A673 (cell line): Measurements from ENCODE around the gene ELOVL4. TPM values are rescaled to one million over a fixed set of nuclear protein-coding genes. Genes with fewer than 3 reads are reported as not detected.

ENCODE experiments used
- BruUV-seq: library from RNA; stranded (reverse); fragments of 400-500 nt; replicated peaks from 2 replicates; lab custom pipeline; 2021; lab: Mats Ljungman, UMichigan
- CTCF ChIA-PET: fragments of 300-600 bp; sonication (Branson Sonifier 250); formaldehyde crosslinking; loops from one replicate; lab custom pipeline; 2022; ENCODE audit warnings: antibody characterized with exemption; lab: Charles Lee
- POLR2A ChIA-PET: fragments of 300-600 bp; sonication (Branson Sonifier 250); formaldehyde crosslinking; loops from one replicate; lab custom pipeline; 2022; ENCODE audit warnings: antibody characterized with exemption; ENCODE audit not compliant: low non-redundant PET; lab: Charles Lee
- DNase-seq: peaks from one replicate; pipeline ENCODE4 v3.0.0-alpha.2; 2015; ENCODE audit warnings: low spot score
- H3K27ac ChIP-seq: fragments of 200-600 bp; sonication (generic); 2 replicates; pipeline ENCODE4 v1.5.1; 2016; ENCODE audit warnings: mixed run types, low read depth, mild to moderate bottlenecking, mixed read lengths, antibody characterized with exemption, low read length; ENCODE audit not compliant: poor library complexity, severe bottlenecking
- H3K27me3 ChIP-seq: fragments of 200-600 bp; sonication (generic); replicated peaks from 2 replicates; pipeline ENCODE4 v1.6.1; 2017; ENCODE audit warnings: mixed run types, low read depth, mild to moderate bottlenecking, mixed read lengths, antibody characterized with exemption, low read length; ENCODE audit not compliant: insufficient read depth, poor library complexity
- H3K36me3 ChIP-seq: fragments of 200-600 bp; sonication (generic); 2 replicates; pipeline ENCODE4 v1.6.1; 2016; ENCODE audit warnings: mixed run types, mild to moderate bottlenecking, mixed read lengths, antibody characterized with exemption, low read length; ENCODE audit not compliant: insufficient read depth, poor library complexity, severe bottlenecking
- H3K4me1 ChIP-seq: fragments of 200-600 bp; sonication (generic); 2 replicates; pipeline ENCODE4 v1.6.1; 2017; ENCODE audit warnings: mixed run types, mild to moderate bottlenecking, mixed read lengths, antibody characterized with exemption, low read length; ENCODE audit not compliant: insufficient read depth, poor library complexity, severe bottlenecking
- H3K4me3 ChIP-seq: fragments of 200-600 bp; sonication (generic); 2 replicates; pipeline ENCODE4 v1.5.1; 2016; ENCODE audit warnings: low read depth, mixed run types, mild to moderate bottlenecking, mixed read lengths, low read length; ENCODE audit not compliant: poor library complexity, severe bottlenecking
- H3K9me3 ChIP-seq: fragments of 200-600 bp; sonication (generic); 2 replicates; pipeline ENCODE4 v1.6.1; 2016; ENCODE audit warnings: mixed run types, low read depth, mild to moderate bottlenecking, mixed read lengths, antibody characterized with exemption, low read length; ENCODE audit not compliant: poor library complexity, severe bottlenecking
- CTCF ChIP-seq: fragments of 300-800, 200-600 bp; sonication (generic); conservative IDR thresholded peaks from 2 replicates; pipeline ENCODE4 v1.5.1; 2017; ENCODE audit warnings: low read depth, mild to moderate bottlenecking, antibody characterized with exemption, low read length, moderate library complexity, mixed read lengths
- EZH2 ChIP-seq: fragments of 200-600 bp; sonication (generic); IDR thresholded peaks from 2 replicates; pipeline ENCODE4 v1.6.1; 2017; ENCODE audit warnings: borderline replicate concordance, low read depth, mild to moderate bottlenecking, mixed read lengths, antibody characterized with exemption, low read length; ENCODE audit not compliant: poor library complexity, severe bottlenecking
- intact Hi-C: fragments of 100-400 bp; cut with micrococcal nuclease; formaldehyde crosslinking; loops from one replicate; pipeline ENCODE4 v1.10.0; 2022; ENCODE audit not compliant: unreplicated experiment
- total RNA-seq: library from RNA; stranded (reverse); gene quantifications from 2 replicates; pipeline ENCODE4 v1.2.3, GENCODE V29; 2021

The ELOVL4 gene
- total RNA-seq, 1 experiment from 2014 or later = 7.9 TPM

GRCh38 chr6:79868098-79868722 lies 79.1 kb downstream of the ELOVL4 start:
- POLR2A ChIA-PET = no interaction called here
- intact Hi-C loops = loop anchor here (1.0 to 10.0 kb wide), 3 partner anchors 90 to 1003 kb away; partner anchors contain the start of gene IRAK1BP1

More at GRCh38 chr6:79868098-79868722, 79.1 kb downstream of the ELOVL4 start:
- Histone ChIP-seq H3K27ac (no peak overlapping the region), H3K9me3 (no peaks in the 10 kb centered on the region), H3K4me1 (no peaks in the 10 kb centered on the region), H3K27me3 (no peaks in the 10 kb centered on the region), H3K36me3 (no peaks in the 10 kb centered on the region), H3K4me3 (peak overlapping the region; percentile 14)
- TF ChIP-seq CTCF = peak; percentile 73
- no peak for TF ChIP-seq EZH2
- CTCF ChIA-PET = interaction anchor here (0.6 to 1.5 kb wide), 9 partner anchors 8 to 331 kb away, joined by 3 to 12 read pairs (median 5); partner anchors contain the start of gene LCA5
- BruUV-seq = no TSS peak
- peak; percentile 88 for DNase-seq

Other genes with a start within 250 kb of the ELOVL4 start
- 57.4 and 62.5 TPM in 2 replicates for gene TTK, start 57.1 kb upstream of the ELOVL4 start, total RNA-seq
- 20.0 and 23.5 TPM in 2 replicates for gene BCKDHB, start 159.1 kb upstream of the ELOVL4 start, total RNA-seq